Neural progenitor cell (in vitro differentiated cells): ENCODE measurements around the gene PDE8B. TPM values are rescaled to one million over a fixed set of nuclear protein-coding genes. Genes with fewer than 3 reads are reported as not detected.

ENCODE experiments used
- DNase-seq: peaks from one replicate; pipeline ENCODE4 v3.0.0-alpha.2; 2016; ENCODE audit warnings: low spot score
- H2AFZ ChIP-seq: fragments of 200-600 bp; sonication (generic); replicated peaks from 2 replicates; pipeline ENCODE4 v1.6.1; 2016; ENCODE audit warnings: antibody characterized with exemption
- H3F3A ChIP-seq: fragments of 200-600 bp; sonication (generic); 2 replicates; pipeline ENCODE4 v1.6.1; 2016; ENCODE audit warnings: antibody characterized with exemption, low read depth
- H3K27ac ChIP-seq: fragments of 200-600 bp; sonication (generic); 2 replicates; pipeline ENCODE4 v1.5.1; 2016; ENCODE audit warnings: mild to moderate bottlenecking
- H3K27me3 ChIP-seq: fragments of 200-600 bp; sonication (generic); 2 replicates; pipeline ENCODE4 v1.6.1; 2016; ENCODE audit warnings: mild to moderate bottlenecking, moderate library complexity
- H3K36me3 ChIP-seq: fragments of 200-600 bp; sonication (generic); 2 replicates; pipeline ENCODE4 v1.5.1; 2016
- H3K4me1 ChIP-seq: fragments of 200-600 bp; sonication (generic); 2 replicates; pipeline ENCODE4 v1.6.1; 2016; ENCODE audit warnings: mixed run types
- H3K4me2 ChIP-seq: fragments of 200-600 bp; sonication (generic); 2 replicates; pipeline ENCODE4 v1.6.1; 2016
- H3K4me3 ChIP-seq: fragments of 200-600 bp; sonication (generic); 2 replicates; pipeline ENCODE4 v1.5.1; 2016
- H3K79me2 ChIP-seq: fragments of 200-600 bp; sonication (generic); 2 replicates; pipeline ENCODE4 v1.6.1; 2016; ENCODE audit warnings: low read depth
- H3K9ac ChIP-seq: fragments of 200-600 bp; sonication (generic); 2 replicates; pipeline ENCODE4 v1.6.1; 2016
- H3K9me3 ChIP-seq: fragments of 200-600 bp; sonication (generic); 2 replicates; pipeline ENCODE4 v1.5.1; 2016; ENCODE audit warnings: low read depth
- H4K20me1 ChIP-seq: fragments of 200-600 bp; sonication (generic); 2 replicates; pipeline ENCODE4 v1.6.1; 2016; ENCODE audit warnings: low read depth
- H3K27ac Mint-ChIP-seq: 3 replicates; pipeline ENCODE4 v1.8.0; 2021; ENCODE audit warnings: mixed read lengths
- H3K27me3 Mint-ChIP-seq: 2 replicates; pipeline ENCODE4 v1.8.0; 2022; ENCODE audit warnings: low read depth, mild to moderate bottlenecking, inconsistent platforms, moderate library complexity, mixed read lengths; ENCODE audit not compliant: insufficient read depth
- H3K36me3 Mint-ChIP-seq: 3 replicates; pipeline ENCODE4 v1.8.0; 2021; ENCODE audit warnings: mixed read lengths
- H3K4me1 Mint-ChIP-seq: 3 replicates; pipeline ENCODE4 v1.8.0; 2021; ENCODE audit warnings: mixed read lengths
- H3K4me3 Mint-ChIP-seq: 3 replicates; pipeline ENCODE4 v1.8.0; 2021; ENCODE audit warnings: mild to moderate bottlenecking, moderate library complexity, mixed read lengths
- H3K9me3 Mint-ChIP-seq: 3 replicates; pipeline ENCODE4 v1.8.0; 2020; ENCODE audit warnings: mixed read lengths
- CTCF ChIP-seq: fragments of 200-600 bp; sonication (generic); IDR thresholded peaks from 2 replicates; pipeline ENCODE4 v1.5.1; 2017; ENCODE audit warnings: antibody characterized with exemption, mild to moderate bottlenecking
- EZH2 ChIP-seq: fragments of 200-600 bp; sonication (generic); IDR thresholded peaks from 2 replicates; pipeline ENCODE4 v1.6.1; 2017; ENCODE audit warnings: antibody characterized with exemption, mild to moderate bottlenecking, moderate library complexity
- EZH2phosphoT487 ChIP-seq: fragments of 200-600 bp; sonication (generic); IDR thresholded peaks from 2 replicates; pipeline ENCODE4 v1.6.1; 2017; ENCODE audit warnings: antibody characterized with exemption
- total RNA-seq: library from RNA; depleted of rRNA; stranded (reverse); fragments of >200 nt; gene quantifications from 2 replicates; pipeline ENCODE4 v1.2.3, GENCODE V29; 2015; ENCODE audit warnings: low replicate concordance

PDE8B gene
- total RNA-seq, 1 donor from 2014 or later: 4.3 TPM

- H3K9me3 ChIP-seq: no peaks in the 10 kb centered on the region
- H3K4me3 ChIP-seq: no peak overlapping the region
- no peaks in the 10 kb centered on the region for H3K4me1 ChIP-seq
- H2AFZ ChIP-seq: no peak overlapping the region
- Mint-ChIP-seq H3K4me3 (no peak overlapping the region), H3K27me3 (peaks cover 2% of the 10 kb centered on the region), H3K9me3 (no peaks in the 10 kb centered on the region), H3K36me3 (no peaks in the 10 kb centered on the region), H3K4me1 (no peaks in the 10 kb centered on the region), H3K27ac (no peak overlapping the region)
- no peaks in the 10 kb centered on the region for H3K79me2 ChIP-seq
- H3K4me2 ChIP-seq: no peak overlapping the region
- H3K36me3 ChIP-seq: no peaks in the 10 kb centered on the region
- H3K9ac ChIP-seq: no peak overlapping the region
- no peak for DNase-seq
- H3K27me3 ChIP-seq: no peaks in the 10 kb centered on the region
- TF ChIP-seq EZH2phosphoT487 (no peak), EZH2 (no peak), CTCF (no peak)
- no peak overlapping the region for H3K27ac ChIP-seq
- H3F3A ChIP-seq: no peaks in the 10 kb centered on the region
- no peaks in the 10 kb centered on the region for H4K20me1 ChIP-seq
Measured at GRCh38 chr5:77167695-77168121, 42.8 kb upstream of the PDE8B start.

GRCh38 chr5:77168161-77168878, 42.2 kb upstream of the PDE8B start:
- Mint-ChIP-seq H3K27ac (no peak overlapping the region), H3K9me3 (no peaks in the 10 kb centered on the region), H3K4me1 (no peaks in the 10 kb centered on the region), H3K27me3 (peaks cover 2% of the 10 kb centered on the region), H3K4me3 (no peak overlapping the region), H3K36me3 (no peaks in the 10 kb centered on the region)
- Histone ChIP-seq H4K20me1 (no peaks in the 10 kb centered on the region), H2AFZ (no peak overlapping the region), H3K36me3 (no peaks in the 10 kb centered on the region), H3K4me1 (no peaks in the 10 kb centered on the region), H3K27ac (no peak overlapping the region), H3K9ac (no peak overlapping the region), H3K27me3 (no peaks in the 10 kb centered on the region), H3K9me3 (no peaks in the 10 kb centered on the region), H3K4me2 (no peak overlapping the region), H3K79me2 (no peaks in the 10 kb centered on the region), H3F3A (no peaks in the 10 kb centered on the region), H3K4me3 (no peak overlapping the region)
- no peak for TF ChIP-seq EZH2phosphoT487
- no peak for TF ChIP-seq EZH2
- TF ChIP-seq CTCF: no peak
- no peak for DNase-seq

GRCh38 chr5:77168879-77169244, 41.6 kb upstream of the PDE8B start:
- Histone ChIP-seq H3K79me2 (no peaks in the 10 kb centered on the region), H3F3A (no peaks in the 10 kb centered on the region), H2AFZ (no peak overlapping the region), H3K9me3 (no peaks in the 10 kb centered on the region), H3K27ac (no peak overlapping the region), H3K4me3 (no peak overlapping the region), H3K4me1 (no peaks in the 10 kb centered on the region), H3K27me3 (no peaks in the 10 kb centered on the region), H3K9ac (no peak overlapping the region), H3K4me2 (no peak overlapping the region), H3K36me3 (no peaks in the 10 kb centered on the region), H4K20me1 (no peaks in the 10 kb centered on the region)
- TF ChIP-seq EZH2 (no peak), EZH2phosphoT487 (no peak), CTCF (no peak)
- no peak overlapping the region for H3K27ac Mint-ChIP-seq
- DNase-seq: no peak
- no peaks in the 10 kb centered on the region for H3K4me1 Mint-ChIP-seq
- no peak overlapping the region for H3K4me3 Mint-ChIP-seq
- H3K9me3 Mint-ChIP-seq: no peaks in the 10 kb centered on the region
- no peaks in the 10 kb centered on the region for H3K36me3 Mint-ChIP-seq
- peaks cover 2% of the 10 kb centered on the region for H3K27me3 Mint-ChIP-seq
